ENCODE measurements around the gene PBOV1.
A peak's percentile ranks its signal among the peaks of the same experiment; 100 is the strongest.

The PBOV1 gene

DNA sequence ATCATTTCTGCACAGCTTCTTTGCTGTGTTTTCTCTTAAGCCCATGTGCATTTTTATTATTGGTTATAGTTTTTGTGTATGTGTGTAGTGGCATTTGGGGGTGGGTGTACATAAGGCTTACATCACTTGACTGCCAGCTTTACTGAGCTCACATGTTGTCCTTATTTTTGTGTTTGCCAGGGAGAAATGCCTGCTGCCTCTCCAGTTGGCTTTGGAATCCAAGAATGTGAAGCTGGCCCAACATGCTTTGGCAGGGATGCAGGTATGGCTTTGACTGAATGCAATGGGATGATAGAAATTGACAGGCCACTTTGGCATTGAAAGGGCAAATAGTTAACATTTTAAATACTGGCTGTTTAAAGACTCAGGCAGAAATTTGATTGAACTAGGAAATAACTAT, 11.4 kb downstream of the PBOV1 start:
- Histone ChIP-seq H3K27me3 (ENCODE audit: control insufficient read depth, insufficient read depth, low read length) (no peaks in the 10 kb centered on the region), H3K4me3 (ENCODE audit: low read length) (no peak overlapping the region), H3K9me3 (ENCODE audit: control insufficient read depth, insufficient read depth, low read length) (no peaks in the 10 kb centered on the region), H3K27ac (ENCODE audit: low read length) (no peak overlapping the region), H3K36me3 (ENCODE audit: control insufficient read depth, insufficient read depth, low read length) (no peaks in the 10 kb centered on the region), H3K4me1 (ENCODE audit: control insufficient read depth, insufficient read depth, low read length) (no peaks in the 10 kb centered on the region; the same call in 1 of the 2 replicates)
- DNase-seq (ENCODE audit: low read depth, low spot score), result no peak

DNA sequence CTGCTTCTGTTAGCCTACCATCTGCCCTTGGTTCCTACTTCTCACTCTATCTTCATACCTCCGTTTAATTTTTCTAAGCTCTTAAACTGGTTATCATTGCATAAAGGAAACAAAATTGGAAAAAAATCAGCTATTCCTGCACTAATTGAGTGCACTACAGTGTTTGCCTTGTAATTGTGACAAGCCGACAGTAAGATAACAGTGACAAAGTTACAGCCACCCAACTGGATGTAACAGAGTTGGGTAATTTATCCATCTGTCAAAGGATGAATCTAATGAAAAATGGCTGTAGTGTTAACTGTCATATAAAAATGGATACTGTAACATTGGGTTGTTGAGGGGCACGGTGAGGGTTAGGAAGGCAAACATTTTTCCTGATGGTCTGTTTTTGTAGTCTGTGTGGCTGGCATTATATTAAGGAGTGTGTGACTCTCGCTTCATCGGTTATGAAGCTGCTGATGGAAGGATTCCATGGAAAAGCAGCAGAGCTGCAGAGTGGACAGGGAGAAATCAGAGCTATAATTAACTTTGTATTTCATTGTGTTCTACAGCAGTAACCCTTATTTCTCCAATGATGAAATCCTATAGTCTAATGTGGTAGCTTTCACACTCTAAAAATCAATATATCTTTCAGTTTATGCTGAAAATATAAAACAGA, 12.7 kb downstream of the PBOV1 start:
- H3K4me3 ChIP-seq (ENCODE audit: low read length), result no peak overlapping the region
- H3K4me1 ChIP-seq (ENCODE audit: control insufficient read depth, insufficient read depth, low read length), result no peaks in the 10 kb centered on the region; the same call in 1 of the 2 replicates
- H3K27ac ChIP-seq (ENCODE audit: low read length), result no peak overlapping the region
- no peaks in the 10 kb centered on the region for H3K9me3 ChIP-seq (ENCODE audit: control insufficient read depth, insufficient read depth, low read length)
- no peaks in the 10 kb centered on the region for H3K36me3 ChIP-seq (ENCODE audit: control insufficient read depth, insufficient read depth, low read length)
- H3K27me3 ChIP-seq (ENCODE audit: control insufficient read depth, insufficient read depth, low read length), result no peaks in the 10 kb centered on the region
- WGBS (ENCODE audit: insufficient coverage, insufficient read length), result no CpG with 5 or more reads among the region's 5 CpGs
- DNase-seq (ENCODE audit: low read depth, low spot score), result no peak

DNA sequence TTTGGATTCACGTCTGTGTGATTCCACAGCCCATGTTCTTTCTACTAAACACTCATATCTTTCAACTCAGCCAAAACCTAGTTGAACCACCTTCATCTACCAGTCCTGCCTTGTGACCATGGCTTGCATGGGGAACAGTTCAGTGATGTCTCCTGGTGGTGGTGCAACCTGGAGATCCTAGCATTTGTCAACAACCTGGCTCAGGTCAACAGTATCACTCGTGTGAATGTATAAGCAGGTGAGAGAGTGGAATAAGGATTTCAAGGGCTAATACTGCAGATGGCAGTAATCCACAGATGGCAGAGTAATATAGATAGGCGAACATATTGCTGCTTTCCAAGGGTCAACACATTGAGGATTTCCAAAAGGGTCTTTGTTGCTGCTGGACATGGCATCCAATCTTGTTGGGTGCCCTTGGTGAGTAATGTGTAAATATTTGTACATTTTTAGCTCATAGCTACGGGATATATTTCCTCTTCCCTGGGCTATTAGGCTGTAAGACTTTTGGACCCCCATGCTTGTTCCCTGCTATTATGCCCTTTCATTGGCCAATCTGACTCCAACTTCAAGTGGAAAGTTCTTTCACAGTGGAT, 13.4 kb downstream of the PBOV1 start:
- no CpG with 5 or more reads among the region's 4 CpGs for WGBS (ENCODE audit: insufficient coverage, insufficient read length)
- H3K4me1 ChIP-seq (ENCODE audit: control insufficient read depth, insufficient read depth, low read length), result no peaks in the 10 kb centered on the region; the same call in 1 of the 2 replicates
- no peaks in the 10 kb centered on the region for H3K27me3 ChIP-seq (ENCODE audit: control insufficient read depth, insufficient read depth, low read length)
- no peak overlapping the region for H3K27ac ChIP-seq (ENCODE audit: low read length)
- DNase-seq (ENCODE audit: low read depth, low spot score), result no peak
- no peaks in the 10 kb centered on the region for H3K36me3 ChIP-seq (ENCODE audit: control insufficient read depth, insufficient read depth, low read length)
- H3K4me3 ChIP-seq (ENCODE audit: low read length), result no peak overlapping the region
- H3K9me3 ChIP-seq (ENCODE audit: control insufficient read depth, insufficient read depth, low read length), result no peaks in the 10 kb centered on the region

DNA sequence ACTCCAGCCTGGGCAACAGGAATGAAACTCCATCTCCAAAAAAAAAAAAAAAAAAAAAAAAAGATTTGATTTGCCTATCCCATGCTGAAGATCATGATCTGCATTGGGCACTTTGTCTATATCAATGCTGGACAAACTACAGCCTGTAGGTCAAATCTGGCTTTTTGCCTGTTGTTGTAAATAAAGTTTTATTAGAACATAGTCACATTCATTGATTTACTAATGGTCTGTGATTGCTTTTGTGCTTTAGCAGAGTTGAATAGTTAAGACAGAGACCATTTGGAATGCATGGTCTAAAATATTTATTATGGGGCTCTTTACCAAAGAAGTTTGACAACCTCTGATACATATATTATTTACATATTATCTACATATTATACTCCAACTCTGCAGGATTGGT, 14.0 kb downstream of the PBOV1 start:
- no peaks in the 10 kb centered on the region for H3K9me3 ChIP-seq (ENCODE audit: control insufficient read depth, insufficient read depth, low read length)
- H3K4me3 ChIP-seq (ENCODE audit: low read length), result no peak overlapping the region
- DNase-seq (ENCODE audit: low read depth, low spot score), result no peak
- H3K27me3 ChIP-seq (ENCODE audit: control insufficient read depth, insufficient read depth, low read length), result no peaks in the 10 kb centered on the region
- no peaks in the 10 kb centered on the region; the same call in 1 of the 2 replicates for H3K4me1 ChIP-seq (ENCODE audit: control insufficient read depth, insufficient read depth, low read length)
- H3K36me3 ChIP-seq (ENCODE audit: control insufficient read depth, insufficient read depth, low read length), result no peaks in the 10 kb centered on the region
- H3K27ac ChIP-seq (ENCODE audit: low read length), result no peak overlapping the region

DNA sequence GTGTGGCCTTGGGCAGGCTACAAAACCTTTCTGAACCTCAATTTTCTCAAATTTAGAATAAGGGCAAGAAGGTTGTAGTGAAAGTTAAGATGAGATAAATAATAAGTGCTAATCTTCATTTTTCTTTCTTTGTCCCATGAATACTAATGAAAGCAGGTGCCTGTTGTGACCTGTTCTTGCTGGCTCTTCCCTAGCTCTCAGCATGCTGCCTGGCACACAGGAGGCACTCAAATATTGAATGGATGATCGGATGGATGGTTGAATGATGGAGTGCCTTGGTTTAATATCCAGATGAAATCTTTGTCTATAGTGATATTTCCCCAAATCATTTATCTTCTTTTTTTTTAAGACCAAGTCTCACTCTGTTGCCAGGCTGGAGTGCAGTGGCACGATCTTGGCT, 15.0 kb downstream of the PBOV1 start:
- Histone ChIP-seq H3K9me3 (ENCODE audit: control insufficient read depth, insufficient read depth, low read length) (no peaks in the 10 kb centered on the region), H3K36me3 (ENCODE audit: control insufficient read depth, insufficient read depth, low read length) (no peaks in the 10 kb centered on the region), H3K4me3 (ENCODE audit: low read length) (no peak overlapping the region), H3K27me3 (ENCODE audit: control insufficient read depth, insufficient read depth, low read length) (no peaks in the 10 kb centered on the region), H3K27ac (ENCODE audit: low read length) (no peak overlapping the region), H3K4me1 (ENCODE audit: control insufficient read depth, insufficient read depth, low read length) (peaks cover 5% of the 10 kb centered on the region)
- no CpG with 5 or more reads among the region's 2 CpGs for WGBS (ENCODE audit: insufficient coverage, insufficient read length)
- DNase-seq (ENCODE audit: low read depth, low spot score), result no peak

DNA sequence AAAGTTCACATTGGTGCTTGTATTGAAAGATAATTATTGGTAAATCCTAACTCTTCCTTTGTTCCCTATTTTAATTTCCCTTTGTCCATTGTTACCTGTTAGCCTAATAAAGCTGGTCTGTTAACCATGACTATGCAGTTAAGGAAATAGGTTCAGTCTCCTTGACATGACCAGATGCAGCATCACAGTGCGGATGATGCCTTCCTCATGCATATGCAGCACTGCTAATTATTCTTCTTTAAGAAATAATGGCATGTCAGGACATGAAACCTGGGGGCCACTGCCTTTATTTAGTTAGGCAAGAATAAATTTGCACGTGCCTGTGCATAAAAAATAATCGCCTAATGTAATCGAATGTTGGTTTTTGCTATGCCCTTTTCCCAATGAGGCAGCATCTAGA, 16.5 kb downstream of the PBOV1 start:
- H3K9me3 ChIP-seq (ENCODE audit: control insufficient read depth, insufficient read depth, low read length), result no peaks in the 10 kb centered on the region
- no peak for DNase-seq (ENCODE audit: low read depth, low spot score)
- no CpG with 5 or more reads among the region's 4 CpGs for WGBS (ENCODE audit: insufficient coverage, insufficient read length)
- no peak overlapping the region for H3K4me3 ChIP-seq (ENCODE audit: low read length)
- H3K36me3 ChIP-seq (ENCODE audit: control insufficient read depth, insufficient read depth, low read length), result no peaks in the 10 kb centered on the region
- H3K27me3 ChIP-seq (ENCODE audit: control insufficient read depth, insufficient read depth, low read length), result no peaks in the 10 kb centered on the region
- H3K27ac ChIP-seq (ENCODE audit: low read length), result no peak overlapping the region
- peaks cover 5% of the 10 kb centered on the region for H3K4me1 ChIP-seq (ENCODE audit: control insufficient read depth, insufficient read depth, low read length)

DNA sequence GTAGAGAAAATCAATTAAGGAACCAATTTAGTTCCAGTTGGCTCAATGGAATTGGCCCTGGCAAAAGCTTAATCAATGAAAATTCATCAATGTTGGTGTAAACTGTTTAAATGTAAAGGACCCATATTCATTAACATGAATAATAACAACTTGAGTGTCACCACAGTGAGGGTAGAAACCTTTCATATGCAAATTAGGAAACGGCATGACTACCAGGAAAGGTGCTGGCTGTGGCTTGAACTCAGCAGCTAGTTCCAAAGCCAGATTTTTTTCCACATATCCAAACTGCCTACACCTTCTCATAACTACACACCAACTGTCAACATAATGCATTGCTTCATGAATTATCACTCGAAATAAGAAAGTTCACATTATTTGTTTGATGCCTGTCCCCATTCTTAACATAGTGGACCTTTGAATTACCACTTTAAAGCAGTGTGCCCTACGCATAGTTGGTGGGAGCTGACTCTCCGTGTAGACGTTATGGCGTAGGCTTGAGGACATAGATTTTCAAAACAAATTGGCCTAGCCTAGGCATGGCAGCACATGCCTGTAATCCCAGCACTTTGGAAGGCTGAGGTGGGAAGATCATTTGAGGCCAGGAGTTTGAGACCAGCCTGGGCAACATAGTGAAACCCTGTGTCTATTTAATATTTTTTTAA, 19.7 kb downstream of the PBOV1 start:
- Histone ChIP-seq H3K4me1 (ENCODE audit: control insufficient read depth, insufficient read depth, low read length) (peaks cover 5% of the 10 kb centered on the region), H3K4me3 (ENCODE audit: low read length) (no peak overlapping the region), H3K9me3 (ENCODE audit: control insufficient read depth, insufficient read depth, low read length) (no peaks in the 10 kb centered on the region), H3K27me3 (ENCODE audit: control insufficient read depth, insufficient read depth, low read length) (no peaks in the 10 kb centered on the region), H3K36me3 (ENCODE audit: control insufficient read depth, insufficient read depth, low read length) (no peaks in the 10 kb centered on the region), H3K27ac (ENCODE audit: low read length) (no peak overlapping the region)
- DNase-seq (ENCODE audit: low read depth, low spot score), result peak; percentile 11
- no CpG with 5 or more reads among the region's 6 CpGs for WGBS (ENCODE audit: insufficient coverage, insufficient read length)

DNA sequence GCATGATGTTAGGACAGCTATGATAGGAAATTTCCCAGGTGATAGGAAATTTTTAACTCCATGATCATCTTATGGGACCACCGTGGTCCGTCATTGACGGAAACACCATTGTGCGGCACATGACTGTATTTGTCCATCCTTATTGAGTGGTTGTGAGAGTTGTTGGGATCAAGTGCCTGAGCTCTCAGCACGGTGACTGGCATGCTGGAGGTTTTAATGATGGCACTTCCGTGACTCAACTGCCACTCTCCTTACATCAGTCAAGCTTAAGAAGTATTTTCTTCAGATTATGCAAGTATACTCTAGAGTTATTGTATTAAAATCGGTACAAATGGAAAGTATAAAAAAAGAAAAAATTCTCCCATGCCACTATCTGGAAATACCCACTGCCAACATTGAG, 20.7 kb downstream of the PBOV1 start:
- Histone ChIP-seq H3K36me3 (ENCODE audit: control insufficient read depth, insufficient read depth, low read length) (no peaks in the 10 kb centered on the region), H3K4me3 (ENCODE audit: low read length) (no peak overlapping the region), H3K27me3 (ENCODE audit: control insufficient read depth, insufficient read depth, low read length) (no peaks in the 10 kb centered on the region), H3K27ac (ENCODE audit: low read length) (no peak overlapping the region), H3K4me1 (ENCODE audit: control insufficient read depth, insufficient read depth, low read length) (peaks cover 6% of the 10 kb centered on the region; the same call in 1 of the 2 replicates), H3K9me3 (ENCODE audit: control insufficient read depth, insufficient read depth, low read length) (no peaks in the 10 kb centered on the region)
- no peak for DNase-seq (ENCODE audit: low read depth, low spot score)
- WGBS (ENCODE audit: insufficient coverage, insufficient read length), result no CpG with 5 or more reads among the region's 7 CpGs

DNA sequence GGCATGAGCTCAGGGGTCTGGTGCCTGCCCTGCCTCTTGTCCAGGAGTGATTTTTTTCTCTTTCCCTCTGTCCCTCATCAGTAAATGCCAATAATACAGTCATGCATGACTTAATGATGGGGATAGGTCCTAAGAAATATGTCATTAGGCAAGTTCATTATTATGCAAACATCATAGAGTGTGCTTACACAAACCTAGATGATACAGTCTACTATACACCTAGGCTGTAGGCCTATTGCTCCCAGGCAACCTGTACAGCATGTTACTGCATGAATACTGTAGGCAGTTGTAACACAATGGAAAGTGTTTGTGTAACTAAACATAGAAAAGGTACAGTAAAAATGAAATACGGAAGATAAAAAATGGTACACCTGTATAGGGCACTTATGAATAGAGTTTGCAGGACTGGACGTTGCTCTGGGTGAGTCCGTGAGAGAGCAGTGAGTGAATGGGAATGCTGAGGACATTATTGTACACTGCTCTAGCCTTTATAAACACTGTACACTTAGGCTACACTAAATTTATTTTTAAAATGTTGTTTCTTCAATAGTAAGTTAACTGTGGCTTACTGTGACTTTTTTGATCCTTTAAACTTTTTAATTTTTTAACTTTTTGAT, 22.1 kb downstream of the PBOV1 start:
- no peak for DNase-seq (ENCODE audit: low read depth, low spot score)
- Histone ChIP-seq H3K27ac (ENCODE audit: low read length) (no peak overlapping the region), H3K36me3 (ENCODE audit: control insufficient read depth, insufficient read depth, low read length) (no peaks in the 10 kb centered on the region), H3K4me3 (ENCODE audit: low read length) (no peak overlapping the region), H3K27me3 (ENCODE audit: control insufficient read depth, insufficient read depth, low read length) (no peaks in the 10 kb centered on the region), H3K4me1 (ENCODE audit: control insufficient read depth, insufficient read depth, low read length) (peaks cover 6% of the 10 kb centered on the region; the same call in 1 of the 2 replicates), H3K9me3 (ENCODE audit: control insufficient read depth, insufficient read depth, low read length) (no peaks in the 10 kb centered on the region)
- no CpG with 5 or more reads among the region's 3 CpGs for WGBS (ENCODE audit: insufficient coverage, insufficient read length)

DNA sequence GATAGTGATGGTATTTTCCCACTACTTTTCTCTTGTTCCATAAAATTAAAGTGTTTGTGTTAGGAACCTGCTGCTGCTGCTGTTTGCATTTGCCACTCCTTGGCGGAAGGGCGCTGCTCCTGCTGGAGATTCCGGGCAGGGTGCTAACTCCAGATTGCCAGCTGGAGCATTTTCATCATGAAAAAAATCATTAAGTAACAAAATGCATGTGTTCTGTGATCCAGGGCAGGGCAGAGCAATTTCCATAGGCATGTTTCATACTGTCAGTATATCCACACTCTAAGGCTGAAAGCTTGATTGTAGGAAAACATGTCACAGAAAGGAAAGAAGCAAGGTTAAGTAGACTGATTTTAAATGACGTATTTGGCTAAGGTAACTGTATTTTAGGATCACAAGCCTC, 24.0 kb downstream of the PBOV1 start:
- DNase-seq (ENCODE audit: low read depth, low spot score), result no peak
- H3K4me1 ChIP-seq (ENCODE audit: control insufficient read depth, insufficient read depth, low read length), result peaks cover 6% of the 10 kb centered on the region; the same call in 1 of the 2 replicates
- no peaks in the 10 kb centered on the region for H3K9me3 ChIP-seq (ENCODE audit: control insufficient read depth, insufficient read depth, low read length)
- WGBS (ENCODE audit: insufficient coverage, insufficient read length), result no CpG with 5 or more reads among the region's 4 CpGs
- H3K4me3 ChIP-seq (ENCODE audit: low read length), result no peak overlapping the region
- no peak overlapping the region for H3K27ac ChIP-seq (ENCODE audit: low read length)
- no peaks in the 10 kb centered on the region for H3K36me3 ChIP-seq (ENCODE audit: control insufficient read depth, insufficient read depth, low read length)
- H3K27me3 ChIP-seq (ENCODE audit: control insufficient read depth, insufficient read depth, low read length), result no peaks in the 10 kb centered on the region
